ENCODE results near the gene MAJIN. TPM values are rescaled to one million over a fixed set of nuclear protein-coding genes. Genes with fewer than 3 reads are reported as not detected.
A peak's percentile ranks its signal among the peaks of the same experiment; 100 is the strongest.

MAJIN gene
- total and polyA plus RNA-seq, 2 experiments from 2014 or later = not detected

- no peak overlapping the region for H3K4me2 ChIP-seq (ENCODE audit: unreplicated experiment)
- peaks cover 10% of the 10 kb centered on the region; the same call in 1 of the 2 replicates for H3K4me1 ChIP-seq (ENCODE audit: insufficient read depth)
- no peak for TF ChIP-seq EZH2 (IDR thresholded peaks at IDR 0.05; ENCODE audit: insufficient read depth, poor library complexity, severe bottlenecking)
- no peak for TF ChIP-seq EZH2phosphoT487 (IDR thresholded peaks at IDR 0.05; ENCODE audit: insufficient read depth, low read depth)
- no peaks in the 10 kb centered on the region for H3K36me3 ChIP-seq (ENCODE audit: low read depth)
- in situ Hi-C loops (cut with MboI) = no loop called here
- no peak overlapping the region for H3K4me3 ChIP-seq
- H3K9ac ChIP-seq = no peak overlapping the region
- peaks cover 23% of the 10 kb centered on the region for H3K79me2 ChIP-seq (ENCODE audit: insufficient read depth)
- DNase-seq = no peak
- H3F3A ChIP-seq (ENCODE audit: insufficient read depth) = peaks cover 13% of the 10 kb centered on the region
- H2AFZ ChIP-seq = no peak overlapping the region
- H3K9me3 ChIP-seq (ENCODE audit: low read depth) = no peaks in the 10 kb centered on the region
- no peak overlapping the region for H3K27ac ChIP-seq
- 60 to 100% methylated on average over 2 to 3 of the region's 3 CpGs for WGBS, 2 experiments (ENCODE audit: low coverage in 1 of 2, low lambda C conversion rate in 2 of 2, missing lambda C conversion rate in 2 of 2)
- no peaks in the 10 kb centered on the region for H3K27me3 ChIP-seq (replicated peaks; ENCODE audit: insufficient read depth)
- no peaks in the 10 kb centered on the region for H4K20me1 ChIP-seq (ENCODE audit: insufficient read depth)
- H3K9me2 ChIP-seq (ENCODE audit: insufficient read depth) = no peaks in the 10 kb centered on the region
Observed at GRCh38 chr11:64921384-64921783, 50.5 kb downstream of the MAJIN start.

GRCh38 chr11:64920124-64920523 lies 51.8 kb downstream of the MAJIN start:
- TF ChIP-seq EZH2 (IDR thresholded peaks at IDR 0.05; ENCODE audit: insufficient read depth, poor library complexity, severe bottlenecking) = no peak
- TF ChIP-seq EZH2phosphoT487 (IDR thresholded peaks at IDR 0.05; ENCODE audit: insufficient read depth, low read depth) = no peak
- no peak overlapping the region for H2AFZ ChIP-seq
- H3K9me2 ChIP-seq (ENCODE audit: insufficient read depth) = no peaks in the 10 kb centered on the region
- H3K79me2 ChIP-seq (ENCODE audit: insufficient read depth) = peaks cover 24% of the 10 kb centered on the region
- H3K9ac ChIP-seq = no peak overlapping the region
- no peak overlapping the region for H3K27ac ChIP-seq
- H3K36me3 ChIP-seq (ENCODE audit: low read depth) = no peaks in the 10 kb centered on the region
- 45 to 65% methylated on average over 2 of the region's 2 CpGs for whole genome bisulfite sequencing, 2 experiments (ENCODE audit: low coverage in 1 of 2, low lambda C conversion rate in 2 of 2, missing lambda C conversion rate in 2 of 2)
- H3K4me1 ChIP-seq (ENCODE audit: insufficient read depth) = peaks cover 10% of the 10 kb centered on the region; the same call in 1 of the 2 replicates
- H3K9me3 ChIP-seq (ENCODE audit: low read depth) = no peaks in the 10 kb centered on the region
- no peaks in the 10 kb centered on the region for H4K20me1 ChIP-seq (ENCODE audit: insufficient read depth)
- in situ Hi-C loops (cut with MboI) = no loop called here
- DNase-seq = no peak
- no peaks in the 10 kb centered on the region for H3K27me3 ChIP-seq (replicated peaks; ENCODE audit: insufficient read depth)
- no peak overlapping the region for H3K4me2 ChIP-seq (ENCODE audit: unreplicated experiment)
- H3K4me3 ChIP-seq = no peak overlapping the region
- peaks cover 13% of the 10 kb centered on the region for H3F3A ChIP-seq (ENCODE audit: insufficient read depth)

- Histone ChIP-seq H3K9me2 (ENCODE audit: insufficient read depth) (no peaks in the 10 kb centered on the region), H3K36me3 (ENCODE audit: low read depth) (no peaks in the 10 kb centered on the region), H3K4me1 (ENCODE audit: insufficient read depth) (peaks cover 10% of the 10 kb centered on the region; the same call in 1 of the 2 replicates), H4K20me1 (ENCODE audit: insufficient read depth) (no peaks in the 10 kb centered on the region), H3F3A (ENCODE audit: insufficient read depth) (peaks cover 13% of the 10 kb centered on the region), H3K4me2 (ENCODE audit: unreplicated experiment) (no peak overlapping the region), H3K27ac (no peak overlapping the region), H3K4me3 (no peak overlapping the region), H3K27me3 (replicated peaks; ENCODE audit: insufficient read depth) (no peaks in the 10 kb centered on the region), H3K9ac (no peak overlapping the region), H3K79me2 (ENCODE audit: insufficient read depth) (peaks cover 20% of the 10 kb centered on the region), H2AFZ (no peak overlapping the region), H3K9me3 (ENCODE audit: low read depth) (no peaks in the 10 kb centered on the region)
- TF ChIP-seq EZH2phosphoT487 (IDR thresholded peaks at IDR 0.05; ENCODE audit: insufficient read depth, low read depth) = no peak
- in situ Hi-C loops (cut with MboI) = no loop called here
- 77 to 78% methylated on average over 8 of the region's 8 CpGs for WGBS, 2 experiments (ENCODE audit: low coverage in 1 of 2, low lambda C conversion rate in 2 of 2, missing lambda C conversion rate in 2 of 2)
- no peak for DNase-seq
Observed at GRCh38 chr11:64919627-64920026, 52.3 kb downstream of the MAJIN start.

GRCh38 chr11:64918017-64918416 lies 53.9 kb downstream of the MAJIN start:
- peak overlapping the region; percentile 90 for H3K4me3 ChIP-seq
- H3F3A ChIP-seq (ENCODE audit: insufficient read depth) = peaks cover 13% of the 10 kb centered on the region
- 3 to 5% methylated on average over 4 of the region's 4 CpGs for WGBS, 2 experiments (ENCODE audit: low coverage in 1 of 2, low lambda C conversion rate in 2 of 2, missing lambda C conversion rate in 2 of 2)
- TF ChIP-seq EZH2 (IDR thresholded peaks at IDR 0.05; ENCODE audit: insufficient read depth, poor library complexity, severe bottlenecking) = no peak
- no peak for TF ChIP-seq EZH2phosphoT487 (IDR thresholded peaks at IDR 0.05; ENCODE audit: insufficient read depth, low read depth)
- in situ Hi-C loops (cut with MboI) = no loop called here
- H2AFZ ChIP-seq = peak overlapping the region; percentile 84
- peak; percentile 89 for DNase-seq
- no peaks in the 10 kb centered on the region for H3K36me3 ChIP-seq (ENCODE audit: low read depth)
- H3K79me2 ChIP-seq (ENCODE audit: insufficient read depth) = peaks cover 19% of the 10 kb centered on the region
- H3K27ac ChIP-seq = peak overlapping the region; percentile 58
- no peaks in the 10 kb centered on the region for H3K9me2 ChIP-seq (ENCODE audit: insufficient read depth)
- no peaks in the 10 kb centered on the region for H4K20me1 ChIP-seq (ENCODE audit: insufficient read depth)
- H3K4me2 ChIP-seq (ENCODE audit: unreplicated experiment) = peak overlapping the region; percentile 81
- peaks cover 10% of the 10 kb centered on the region; the same call in 1 of the 2 replicates for H3K4me1 ChIP-seq (ENCODE audit: insufficient read depth)
- H3K9ac ChIP-seq = peak overlapping the region; percentile 68
- H3K9me3 ChIP-seq (ENCODE audit: low read depth) = no peaks in the 10 kb centered on the region
- no peaks in the 10 kb centered on the region for H3K27me3 ChIP-seq (replicated peaks; ENCODE audit: insufficient read depth)

GRCh38 chr11:64917663-64917995 lies 54.3 kb downstream of the MAJIN start:
- Histone ChIP-seq H3K9ac (peak overlapping the region; percentile 68), H2AFZ (peak overlapping the region; percentile 84), H3K4me3 (peak overlapping the region; percentile 90), H3K36me3 (ENCODE audit: low read depth) (no peaks in the 10 kb centered on the region), H3F3A (ENCODE audit: insufficient read depth) (peaks cover 13% of the 10 kb centered on the region), H3K4me1 (ENCODE audit: insufficient read depth) (peaks cover 10% of the 10 kb centered on the region; the same call in 1 of the 2 replicates), H3K27me3 (replicated peaks; ENCODE audit: insufficient read depth) (no peaks in the 10 kb centered on the region), H3K27ac (peak overlapping the region; percentile 58), H4K20me1 (ENCODE audit: insufficient read depth) (no peaks in the 10 kb centered on the region), H3K9me3 (ENCODE audit: low read depth) (no peaks in the 10 kb centered on the region), H3K4me2 (ENCODE audit: unreplicated experiment) (peak overlapping the region; percentile 81), H3K9me2 (ENCODE audit: insufficient read depth) (no peaks in the 10 kb centered on the region), H3K79me2 (ENCODE audit: insufficient read depth) (peaks cover 19% of the 10 kb centered on the region)
- TF ChIP-seq EZH2 (IDR thresholded peaks at IDR 0.05; ENCODE audit: insufficient read depth, poor library complexity, severe bottlenecking) (no peak), EZH2phosphoT487 (IDR thresholded peaks at IDR 0.05; ENCODE audit: insufficient read depth, low read depth) (no peak)
- in situ Hi-C loops (cut with MboI) = no loop called here
- DNase-seq = peak; percentile 16
- WGBS, 2 experiments (ENCODE audit: low coverage in 1 of 2, low lambda C conversion rate in 2 of 2, missing lambda C conversion rate in 2 of 2) = 2 to 4% methylated on average over 6 of the region's 6 CpGs
